OCI-LY3 (cell line): ENCODE data around the gene EBI3.

Experiments
- H2AFZ ChIP-seq: fragments of 200-600, 300-600 bp; shearing (Covaris generic); 2 replicates; pipeline ENCODE4 v1.6.0; 2014; ENCODE audit warnings: antibody characterized with exemption, low read depth, low read length
- H3K27ac ChIP-seq: fragments of 200-600, 300-600 bp; sonication (generic); 2 replicates; pipeline ENCODE4 v1.5.1; 2014; ENCODE audit warnings: mild to moderate bottlenecking, low read length, moderate library complexity, mixed read lengths
- H3K27me3 ChIP-seq: fragments of 200-600, 300-600 bp; sonication (generic); 2 replicates; pipeline ENCODE4 v1.6.1; 2014; ENCODE audit warnings: low read depth, low read length, mixed read lengths
- H3K36me3 ChIP-seq: fragments of 200-600, 300-600 bp; sonication (generic); replicated peaks from 2 replicates; pipeline ENCODE3; 2014; ENCODE audit warnings: low read depth, low read length, mixed read lengths
- H3K4me1 ChIP-seq: fragments of 300-600, 200-600 bp; sonication (generic); 2 replicates; pipeline ENCODE4 v1.6.1; 2014; ENCODE audit warnings: low read length, mixed read lengths
- H3K4me2 ChIP-seq: fragments of 200-600, 300-600 bp; sonication (generic); 2 replicates; pipeline ENCODE4 v1.6.1; 2014; ENCODE audit warnings: low read length, mixed read lengths
- H3K4me3 ChIP-seq: fragments of 300-600, 200-600 bp; sonication (generic); 2 replicates; pipeline ENCODE4 v1.5.1; 2014; ENCODE audit warnings: antibody characterized with exemption, mild to moderate bottlenecking, low read length, moderate library complexity
- H3K79me2 ChIP-seq: fragments of 300-600, 200-600 bp; shearing (Covaris generic); 2 replicates; pipeline ENCODE4 v1.6.1; 2014; ENCODE audit warnings: mild to moderate bottlenecking, low read length, mixed read lengths
- H3K9ac ChIP-seq: fragments of 300-600, 200-600 bp; shearing (Covaris generic); 2 replicates; pipeline ENCODE4 v1.6.0; 2014; ENCODE audit warnings: mild to moderate bottlenecking, low read length, moderate library complexity
- H3K9me3 ChIP-seq: fragments of 200-600, 300-600 bp; shearing (Covaris generic); 2 replicates; pipeline ENCODE4 v1.6.1; 2014; ENCODE audit warnings: low read length, mixed read lengths; ENCODE audit not compliant: insufficient read depth
- H4K20me1 ChIP-seq: fragments of 200-600, 300-600 bp; sonication (generic); 2 replicates; pipeline ENCODE4 v1.6.1; 2016; ENCODE audit warnings: low read length, mixed read lengths; ENCODE audit not compliant: insufficient read depth
- CTCF ChIP-seq: fragments of 200-600, 300-600 bp; sonication (generic); IDR thresholded peaks from 2 replicates; pipeline ENCODE4 v1.5.1; 2014; ENCODE audit warnings: antibody characterized with exemption, low read length, low read depth
- EZH2phosphoT487 ChIP-seq: fragments of 200-600 bp; shearing (Covaris generic); IDR thresholded peaks from 2 replicates; pipeline ENCODE4 v1.6.1; 2018; ENCODE audit warnings: antibody characterized with exemption, mixed run types, low read depth

EBI3 gene

GRCh38 chr19:4200940-4201542, 28.3 kb upstream of the EBI3 start:
- Histone ChIP-seq H3K27me3 (peaks cover 19% of the 10 kb centered on the region; the same call in 1 of the 2 replicates), H3K9me3 (0 out of 2 replicates have a peak, but pooled peaks cover 5% of the 10 kb centered on the region), H3K27ac (no peak overlapping the region), H3K4me2 (no peak overlapping the region), H4K20me1 (no peaks in the 10 kb centered on the region), H3K4me1 (peaks cover 4% of the 10 kb centered on the region; the same call in 1 of the 2 replicates), H3K9ac (no peak overlapping the region), H3K4me3 (no peak overlapping the region), H2AFZ (no peak overlapping the region), H3K36me3 (no peaks in the 10 kb centered on the region), H3K79me2 (no peaks in the 10 kb centered on the region)
- no peak for TF ChIP-seq CTCF
- no peak for TF ChIP-seq EZH2phosphoT487

GRCh38 chr19:4201798-4202197, 27.5 kb upstream of the EBI3 start:
- Histone ChIP-seq H3K4me2 (no peak overlapping the region), H3K27me3 (peaks cover 19% of the 10 kb centered on the region; the same call in 1 of the 2 replicates), H3K79me2 (no peaks in the 10 kb centered on the region), H3K36me3 (no peaks in the 10 kb centered on the region), H4K20me1 (no peaks in the 10 kb centered on the region), H3K9ac (no peak overlapping the region), H3K27ac (no peak overlapping the region), H2AFZ (no peak overlapping the region), H3K4me1 (peaks cover 4% of the 10 kb centered on the region; the same call in 1 of the 2 replicates), H3K9me3 (0 out of 2 replicates have a peak, but pooled peaks cover 5% of the 10 kb centered on the region), H3K4me3 (no peak overlapping the region)
- TF ChIP-seq EZH2phosphoT487 (no peak), CTCF (no peak)

- H3K27me3 ChIP-seq, result peaks cover 6% of the 10 kb centered on the region; the same call in 1 of the 2 replicates
- H4K20me1 ChIP-seq, result no peaks in the 10 kb centered on the region
- H3K9ac ChIP-seq, result no peak overlapping the region
- peaks cover 9% of the 10 kb centered on the region; the same call in 1 of the 2 replicates for H3K4me1 ChIP-seq
- H3K79me2 ChIP-seq, result no peaks in the 10 kb centered on the region
- H2AFZ ChIP-seq, result no peak overlapping the region
- no peaks in the 10 kb centered on the region for H3K36me3 ChIP-seq
- H3K9me3 ChIP-seq, result no peaks in the 10 kb centered on the region
- no peak overlapping the region for H3K27ac ChIP-seq
- H3K4me3 ChIP-seq, result no peak overlapping the region
- peak; percentile 65 for TF ChIP-seq CTCF
- no peak for TF ChIP-seq EZH2phosphoT487
- no peak overlapping the region for H3K4me2 ChIP-seq
These were observed 22.4 kb upstream of the EBI3 start for GRCh38 chr19:4206818-4207484.

GRCh38 chr19:4208385-4209094, 20.8 kb upstream of the EBI3 start:
- Histone ChIP-seq H3K27ac (no peak overlapping the region), H3K27me3 (peaks cover 13% of the 10 kb centered on the region; the same call in 1 of the 2 replicates), H3K9ac (no peak overlapping the region), H3K9me3 (no peaks in the 10 kb centered on the region), H3K4me3 (no peak overlapping the region), H3K79me2 (no peaks in the 10 kb centered on the region), H3K4me2 (no peak overlapping the region), H3K36me3 (no peaks in the 10 kb centered on the region), H3K4me1 (peaks cover 17% of the 10 kb centered on the region), H2AFZ (no peak overlapping the region), H4K20me1 (no peaks in the 10 kb centered on the region)
- peak; percentile 69 for TF ChIP-seq CTCF
- TF ChIP-seq EZH2phosphoT487, result no peak
